ENCODE results near the gene CASKIN2.

DNA sequence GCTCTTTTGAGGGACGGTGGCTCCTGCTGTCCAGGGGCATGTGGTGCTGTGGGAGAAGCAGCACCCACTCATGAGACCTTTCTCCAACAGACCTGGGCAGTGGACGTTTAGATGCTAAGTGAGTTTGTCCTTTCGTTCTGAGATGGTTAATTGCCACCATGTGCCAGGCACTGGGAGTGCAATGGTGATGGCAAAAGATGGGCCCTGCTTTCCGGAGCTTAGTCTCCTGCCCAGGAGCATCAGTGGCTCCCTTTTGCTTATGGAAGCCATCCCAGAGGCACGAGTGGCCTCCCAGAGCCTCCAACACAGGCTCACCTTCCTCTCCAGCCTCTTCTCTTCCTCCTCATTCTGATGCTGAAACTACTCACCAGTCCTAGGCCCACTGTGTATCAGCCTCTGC, 28.4 kb downstream of the CASKIN2 start:
- TF ChIP-seq, protein P1, sequence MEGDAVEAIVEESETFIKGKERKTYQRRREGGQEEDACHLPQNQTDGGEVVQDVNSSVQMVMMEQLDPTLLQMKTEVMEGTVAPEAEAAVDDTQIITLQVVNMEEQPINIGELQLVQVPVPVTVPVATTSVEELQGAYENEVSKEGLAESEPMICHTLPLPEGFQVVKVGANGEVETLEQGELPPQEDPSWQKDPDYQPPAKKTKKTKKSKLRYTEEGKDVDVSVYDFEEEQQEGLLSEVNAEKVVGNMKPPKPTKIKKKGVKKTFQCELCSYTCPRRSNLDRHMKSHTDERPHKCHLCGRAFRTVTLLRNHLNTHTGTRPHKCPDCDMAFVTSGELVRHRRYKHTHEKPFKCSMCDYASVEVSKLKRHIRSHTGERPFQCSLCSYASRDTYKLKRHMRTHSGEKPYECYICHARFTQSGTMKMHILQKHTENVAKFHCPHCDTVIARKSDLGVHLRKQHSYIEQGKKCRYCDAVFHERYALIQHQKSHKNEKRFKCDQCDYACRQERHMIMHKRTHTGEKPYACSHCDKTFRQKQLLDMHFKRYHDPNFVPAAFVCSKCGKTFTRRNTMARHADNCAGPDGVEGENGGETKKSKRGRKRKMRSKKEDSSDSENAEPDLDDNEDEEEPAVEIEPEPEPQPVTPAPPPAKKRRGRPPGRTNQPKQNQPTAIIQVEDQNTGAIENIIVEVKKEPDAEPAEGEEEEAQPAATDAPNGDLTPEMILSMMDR (IDR thresholded peaks at IDR 0.05), result no peak
- TF ChIP-seq POLR2A (IDR thresholded peaks at IDR 0.05), result no peak
